HepG2 (cell line): ENCODE data around the gene ERP27.

ENCODE experiments used
- FOSL2 ChIP-seq: sonication (generic); formaldehyde crosslinking; IDR thresholded peaks from 2 replicates; pipeline ENCODE4 v1.4.0; 2020; ENCODE audit warnings: missing genetic modification reagents
- TAF1 ChIP-seq: sonication (generic); formaldehyde crosslinking; IDR thresholded peaks from 2 replicates; pipeline ENCODE4 v1.4.0; 2020; ENCODE audit warnings: missing genetic modification reagents

DNA sequence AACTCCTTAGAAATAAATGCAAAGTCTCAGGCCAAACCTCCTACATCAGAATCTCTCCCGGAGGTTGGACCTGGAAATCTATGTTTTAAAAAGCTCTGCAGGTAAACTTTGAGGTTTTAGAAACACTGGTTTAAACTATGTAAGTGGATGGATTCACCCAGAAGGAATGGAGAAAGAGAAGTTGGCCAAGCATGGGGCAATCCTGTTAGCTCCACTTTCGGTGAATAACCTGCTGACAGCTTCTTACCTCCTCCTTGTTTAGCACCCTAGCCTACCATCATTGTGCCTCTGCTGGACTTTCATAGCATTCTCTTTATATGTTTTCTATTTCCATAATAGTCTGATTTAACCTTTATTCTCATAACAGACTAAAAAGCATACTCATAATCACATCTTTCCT lies 26.1 kb upstream of the ERP27 start:
- no peak for TF ChIP-seq TAF1
- no peak for TF ChIP-seq FOSL2
